GM12878 (cell line): ENCODE measurements around the gene ZNF146.

ENCODE experiments used
- ASH2L ChIP-seq: fragments of 300-600, 200-600 bp; sonication (generic); IDR thresholded peaks from 2 replicates; pipeline ENCODE4 v1.6.1; 2017; ENCODE audit warnings: low read depth, mild to moderate bottlenecking, borderline replicate concordance
- CBFB ChIP-seq: IDR thresholded peaks from 2 replicates; pipeline ENCODE4 v1.6.1; 2016; ENCODE audit warnings: antibody characterized with exemption, low read depth
- CTCF ChIP-seq, 3 experiments: IDR thresholded peaks in 2 of 3; conservative IDR thresholded peaks in 1 of 3; 2 replicates each; pipeline ENCODE4 v1.5.1; 2011; ENCODE audit warnings: low read depth in 3 of 3, low read length in 3 of 3, mild to moderate bottlenecking in 3 of 3, control low read depth in 2 of 3, moderate library complexity in 2 of 3, inconsistent platforms in 1 of 3, mixed read lengths in 1 of 3; ENCODE audit not compliant: control insufficient read depth in 2 of 3, insufficient read depth in 1 of 3; ENCODE audit errors: extremely low read depth in 1 of 3
- EED ChIP-seq: sonication (generic); IDR thresholded peaks from 2 replicates; pipeline ENCODE4 v1.6.1; 2016; ENCODE audit warnings: antibody characterized with exemption, low read depth
- HDAC2 ChIP-seq: fragments of 200-600 bp; sonication (generic); IDR thresholded peaks from 2 replicates; pipeline ENCODE4 v1.6.1; 2017
- HDAC6 ChIP-seq: fragments of 200-600 bp; sonication (generic); IDR thresholded peaks from one replicate; pipeline ENCODE4 v1.8.0; 2017; ENCODE audit warnings: antibody characterized with exemption; ENCODE audit not compliant: unreplicated experiment
- MAX ChIP-seq: IDR thresholded peaks from 2 replicates; pipeline ENCODE4 v1.6.1; 2012; ENCODE audit warnings: low read depth, low read length, improper control_type of control experiment
- RAD21 ChIP-seq: IDR thresholded peaks from 2 replicates; pipeline ENCODE4 v1.6.1; 2011; ENCODE audit warnings: mild to moderate bottlenecking, low read depth, low read length, moderate library complexity; ENCODE audit not compliant: insufficient read depth
- SPI1 ChIP-seq: IDR thresholded peaks from 2 replicates; pipeline ENCODE4 v1.6.1; 2011; ENCODE audit warnings: low read depth, mild to moderate bottlenecking, low read length, moderate library complexity, borderline replicate concordance; ENCODE audit not compliant: insufficient read depth
- SUPT20H ChIP-seq: IDR thresholded peaks from 2 replicates; pipeline ENCODE4 v1.6.1; 2011; ENCODE audit warnings: low read depth, mild to moderate bottlenecking, low read length, moderate library complexity, borderline replicate concordance; ENCODE audit not compliant: control insufficient read depth
- SUZ12 ChIP-seq: fragments of 200-600 bp; sonication (generic); IDR thresholded peaks from one replicate; pipeline ENCODE4 v1.6.1; 2018; ENCODE audit warnings: antibody characterized with exemption, mild to moderate bottlenecking; ENCODE audit not compliant: unreplicated experiment
- TAF1 ChIP-seq: IDR thresholded peaks from 2 replicates; pipeline ENCODE4 v1.6.1; 2011; ENCODE audit warnings: mild to moderate bottlenecking, low read depth, low read length, borderline replicate concordance
- ZZZ3 ChIP-seq: IDR thresholded peaks from 2 replicates; pipeline ENCODE4 v1.6.1; 2011; ENCODE audit warnings: low read depth; ENCODE audit not compliant: control insufficient read depth, insufficient read length

- TF ChIP-seq TAF1: no peak
- TF ChIP-seq ZZZ3: no peak
- no peak for TF ChIP-seq CTCF (IDR thresholded peaks at IDR 0.05 in 2 of 3, conservative IDR thresholded peaks at IDR 0.05 in 1 of 3; ENCODE audit: control insufficient read depth in 2 of 3, extremely low read depth in 1 of 3, insufficient read depth in 1 of 3, low read depth in 3 of 3, low read length in 3 of 3)
- no peak for TF ChIP-seq SUPT20H
- no peak for TF ChIP-seq HDAC2
- TF ChIP-seq CBFB: no peak
- TF ChIP-seq SUZ12: no peak
- no peak for TF ChIP-seq EED
- TF ChIP-seq HDAC6: no peak
- TF ChIP-seq ASH2L: no peak
- TF ChIP-seq SPI1: no peak
- no peak for TF ChIP-seq MAX
- no peak for TF ChIP-seq RAD21
Observed at GRCh38 chr19:36198119-36198518, 16.8 kb upstream of the ZNF146 start.
